Body of pancreas (tissue), 4 donors: ENCODE results near the gene ZFAND2A. TPM values are rescaled to one million over a fixed set of nuclear protein-coding genes. Genes with fewer than 3 reads are reported as not detected.

ENCODE experiments used
- ATAC-seq: fragments of 150-250 bp; one replicate; pipeline ENCODE4 v1.9.1; 2016
- DNase-seq, 4 donors: peaks; one replicate each; pipeline ENCODE4 v3.0.0-alpha.2; 2019
- H3K27ac ChIP-seq, 4 donors: fragments of 200-600 bp; sonication (generic); 1 replicate in 3 of 4; 2 replicates in 1 of 4; pipeline versions ENCODE4 v1.5.1 to v1.6.1; 2016 to 2019; ENCODE audit warnings: mild to moderate bottlenecking in 1 of 4, mixed read lengths in 1 of 4, moderate library complexity in 1 of 4
- H3K27me3 ChIP-seq, 2 donors: fragments of 200-600 bp; sonication (generic); one replicate each; pipeline ENCODE4 v1.6.0; 2016; ENCODE audit warnings: mild to moderate bottlenecking in 1 of 2
- H3K36me3 ChIP-seq, 2 donors: fragments of 200-600 bp; sonication (generic); replicated peaks in 1 of 2; 2 replicates each; pipeline ENCODE4 v1.5.1; 2016; ENCODE audit warnings: low read depth in 2 of 2; ENCODE audit not compliant: insufficient read depth in 1 of 2
- H3K4me1 ChIP-seq: fragments of 200-600 bp; sonication (generic); one replicate; pipeline ENCODE4 v1.6.0; 2016
- H3K4me3 ChIP-seq, 2 donors: fragments of 200-600 bp; sonication (generic); 1 replicate in 1 of 2; 2 replicates in 1 of 2; pipeline ENCODE4 v1.5.1; 2016 to 2019
- H3K9me3 ChIP-seq, 3 donors: fragments of 200-600 bp; sonication (generic); 1 replicate in 2 of 3; 2 replicates in 1 of 3; pipeline ENCODE4 v1.5.1; 2016
- POLR2A ChIP-seq, 3 donors: fragments of 450-650 bp; IDR thresholded peaks; one replicate each; pipeline ENCODE4 v1.6.1; 2016; ENCODE audit warnings: antibody characterized with exemption in 3 of 3, mild to moderate bottlenecking in 2 of 3
- WGBS, 2 donors: methylation state at CpG; one replicate each; pipeline ENCODE4 v1.1.5; 2017; 5-methylcytosine and 5-hydroxymethylcytosine counted together
- intact Hi-C: fragments of 100-400 bp; cut with DNase I; formaldehyde crosslinking; loops from one replicate; pipeline ENCODE4 v1.15.1; 2023
- total RNA-seq, 2 donors: library from RNA; depleted of rRNA; stranded (reverse); fragments of >200 nt; gene quantifications; one replicate each; pipeline ENCODE4 v1.1.0, GENCODE V29; 2016
- TF ChIP-seq, protein P1 (sequence below), 7 experiments: fragments of 450-650 bp in 4 of 7; fragments of 200-600 bp in 3 of 7; sonication (generic) in 3 of 7; IDR thresholded peaks; one replicate each; pipeline ENCODE4 v1.5.1; 2016 to 2019; ENCODE audit warnings: antibody characterized with exemption in 7 of 7

The ZFAND2A gene
- total RNA-seq, 2 donors from 2014 or later = 15.6 to 17.8 TPM

DNA sequence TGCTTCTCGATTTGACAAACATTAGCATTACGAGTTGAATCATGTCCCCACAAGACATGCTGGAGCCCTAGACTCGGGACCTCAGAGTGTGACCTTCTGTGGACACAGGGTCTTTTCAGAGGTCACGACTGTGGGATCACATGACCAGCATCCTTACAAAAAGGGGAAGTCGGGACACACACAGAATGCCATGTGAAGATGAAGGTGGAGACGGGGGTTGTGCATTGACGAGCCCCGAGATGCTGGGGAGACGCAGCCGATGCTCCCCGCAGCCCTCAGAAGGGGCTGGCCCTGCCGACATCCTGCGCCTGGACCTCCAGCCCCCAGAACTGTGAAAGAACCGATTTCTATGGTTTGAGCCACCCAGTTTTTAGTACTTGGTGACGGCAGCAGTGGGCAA lies 7.5 kb downstream of the ZFAND2A start:
- Histone ChIP-seq H3K4me1 (peaks cover 27% of the 10 kb centered on the region), H3K9me3 (no peaks in the 10 kb centered on the region), H3K27ac (no peak overlapping the region), H3K36me3 (peaks cover 21 to 28% of the 10 kb centered on the region in 2 donors), H3K27me3 (no peaks in the 10 kb centered on the region), H3K4me3 (no peak overlapping the region)
- WGBS, 2 donors = 85 to 87% methylated on average over 13 to 15 of the region's 15 CpGs
- TF ChIP-seq POLR2A (IDR thresholded peaks at IDR 0.05) = no peak
- TF ChIP-seq, protein P1, sequence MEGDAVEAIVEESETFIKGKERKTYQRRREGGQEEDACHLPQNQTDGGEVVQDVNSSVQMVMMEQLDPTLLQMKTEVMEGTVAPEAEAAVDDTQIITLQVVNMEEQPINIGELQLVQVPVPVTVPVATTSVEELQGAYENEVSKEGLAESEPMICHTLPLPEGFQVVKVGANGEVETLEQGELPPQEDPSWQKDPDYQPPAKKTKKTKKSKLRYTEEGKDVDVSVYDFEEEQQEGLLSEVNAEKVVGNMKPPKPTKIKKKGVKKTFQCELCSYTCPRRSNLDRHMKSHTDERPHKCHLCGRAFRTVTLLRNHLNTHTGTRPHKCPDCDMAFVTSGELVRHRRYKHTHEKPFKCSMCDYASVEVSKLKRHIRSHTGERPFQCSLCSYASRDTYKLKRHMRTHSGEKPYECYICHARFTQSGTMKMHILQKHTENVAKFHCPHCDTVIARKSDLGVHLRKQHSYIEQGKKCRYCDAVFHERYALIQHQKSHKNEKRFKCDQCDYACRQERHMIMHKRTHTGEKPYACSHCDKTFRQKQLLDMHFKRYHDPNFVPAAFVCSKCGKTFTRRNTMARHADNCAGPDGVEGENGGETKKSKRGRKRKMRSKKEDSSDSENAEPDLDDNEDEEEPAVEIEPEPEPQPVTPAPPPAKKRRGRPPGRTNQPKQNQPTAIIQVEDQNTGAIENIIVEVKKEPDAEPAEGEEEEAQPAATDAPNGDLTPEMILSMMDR (IDR thresholded peaks at IDR 0.05) = no peak
- intact Hi-C loops = no loop called here
- no peak for ATAC-seq
- no peak for DNase-seq

DNA sequence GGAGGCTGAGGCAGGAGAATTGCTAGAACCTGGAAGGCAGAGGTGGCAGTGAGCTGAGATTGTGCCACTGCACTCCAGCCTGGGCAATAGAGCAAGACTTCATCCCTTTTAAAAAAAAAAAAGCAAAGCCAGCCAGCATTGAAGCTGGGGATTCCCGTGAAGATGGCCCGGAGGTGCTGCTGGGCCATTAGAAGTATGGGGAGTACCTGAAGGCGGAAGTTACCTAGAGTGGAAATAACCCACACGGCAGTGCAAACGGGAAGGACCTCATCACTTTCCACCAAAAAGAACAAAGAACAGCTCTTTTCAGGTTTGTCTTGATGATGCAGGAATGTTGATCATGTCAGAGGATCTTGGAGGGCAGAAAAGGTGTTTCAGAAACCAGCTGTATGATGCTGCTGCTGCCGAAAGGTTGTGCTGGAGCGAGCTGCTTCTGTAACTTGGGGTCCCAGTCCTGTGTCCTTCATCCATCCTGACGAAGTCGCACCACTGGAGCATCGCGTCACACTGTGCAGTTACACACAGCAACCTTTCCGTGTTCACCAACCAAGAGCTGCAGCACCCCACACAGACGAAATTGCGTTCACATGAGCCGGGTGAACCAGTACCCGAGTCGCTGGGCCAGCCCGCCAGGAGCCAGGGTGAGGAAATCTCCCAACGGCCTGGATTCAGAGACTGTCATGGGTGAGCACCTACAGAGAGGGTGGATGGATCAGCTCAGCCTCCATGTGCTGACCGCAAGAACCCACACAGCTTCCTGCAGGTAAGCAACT lies 8.2 kb downstream of the ZFAND2A start:
- H3K4me3 ChIP-seq = no peak overlapping the region
- intact Hi-C loops = no loop called here
- no peak overlapping the region for H3K27ac ChIP-seq
- H3K27me3 ChIP-seq = no peaks in the 10 kb centered on the region
- no peak for ATAC-seq
- H3K36me3 ChIP-seq = peaks cover 21 to 28% of the 10 kb centered on the region in 2 donors
- TF ChIP-seq, protein P1 (IDR thresholded peaks at IDR 0.05) = no peak
- no peak for TF ChIP-seq POLR2A (IDR thresholded peaks at IDR 0.05)
- no peak for DNase-seq
- peaks cover 21% of the 10 kb centered on the region for H3K4me1 ChIP-seq
- no peaks in the 10 kb centered on the region for H3K9me3 ChIP-seq
- 88 to 92% methylated on average over 17 to 20 of the region's 20 CpGs for WGBS, 2 donors

DNA sequence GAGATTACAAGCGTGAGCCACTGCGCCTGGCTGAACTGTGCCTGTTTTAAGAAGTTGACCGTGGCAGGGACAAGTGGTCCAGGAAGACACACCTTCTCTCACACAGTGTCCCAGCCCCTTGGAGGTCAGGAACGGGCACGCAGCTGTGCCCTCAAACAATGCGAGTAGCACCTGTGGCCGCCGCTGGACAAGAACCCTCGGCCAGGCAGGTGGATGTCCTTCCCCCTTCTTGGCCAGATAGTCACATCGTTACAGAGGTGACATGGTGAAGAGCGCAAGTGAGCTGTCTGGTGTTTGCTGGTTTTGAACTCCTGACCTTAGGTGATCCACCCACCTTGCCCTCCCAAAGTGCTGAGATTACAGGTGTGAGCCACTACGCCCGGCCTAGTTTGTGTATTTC lies 8.8 kb downstream of the ZFAND2A start:
- TF ChIP-seq, protein P1 (IDR thresholded peaks at IDR 0.05) = no peak
- no peak for TF ChIP-seq POLR2A (IDR thresholded peaks at IDR 0.05)
- intact Hi-C loops = no loop called here
- DNase-seq = no peak
- H3K36me3 ChIP-seq = peaks cover 21 to 28% of the 10 kb centered on the region in 2 donors
- 89 to 92% methylated on average over 11 to 13 of the region's 13 CpGs for whole genome bisulfite sequencing, 2 donors
- H3K4me1 ChIP-seq = peaks cover 15% of the 10 kb centered on the region
- H3K4me3 ChIP-seq = no peak overlapping the region
- no peak overlapping the region for H3K27ac ChIP-seq
- no peaks in the 10 kb centered on the region for H3K9me3 ChIP-seq
- H3K27me3 ChIP-seq = no peaks in the 10 kb centered on the region
- ATAC-seq = no peak

DNA sequence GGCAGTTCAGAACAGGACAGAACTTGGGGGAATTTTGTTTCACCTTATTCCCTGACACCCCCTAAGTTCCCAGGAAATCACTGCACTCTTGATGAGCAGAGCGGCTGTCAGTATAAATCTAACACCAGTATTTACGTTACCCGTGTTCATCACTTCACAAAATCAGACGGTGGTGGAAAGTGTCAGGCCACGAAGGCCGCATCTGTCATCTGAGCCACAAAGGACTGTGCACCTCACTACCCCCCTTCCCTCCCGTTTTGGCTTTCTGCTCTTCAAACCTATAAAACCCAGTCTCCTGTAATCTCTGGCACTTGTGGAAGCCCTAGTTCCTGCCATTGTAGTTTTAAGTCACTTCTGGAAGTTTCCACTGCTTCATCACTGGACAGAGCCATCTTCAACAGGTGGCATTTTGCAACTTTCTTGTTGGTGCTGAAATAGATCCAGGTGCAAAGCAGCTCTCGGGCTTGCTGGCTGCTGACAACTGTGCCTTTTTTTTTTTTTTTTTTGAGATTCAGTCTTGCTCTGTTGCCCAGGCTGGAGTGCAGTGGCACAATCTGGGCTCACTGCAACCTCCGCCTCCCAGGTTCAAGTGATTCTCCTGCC lies 9.5 kb downstream of the ZFAND2A start:
- H3K27me3 ChIP-seq = no peaks in the 10 kb centered on the region
- intact Hi-C loops = no loop called here
- DNase-seq (no peak), ATAC-seq (no peak)
- peaks cover 21 to 28% of the 10 kb centered on the region in 2 donors for H3K36me3 ChIP-seq
- WGBS, 2 donors = 79 to 80% methylated on average over 9 of the region's 9 CpGs
- no peak overlapping the region for H3K27ac ChIP-seq
- no peak overlapping the region for H3K4me3 ChIP-seq
- H3K9me3 ChIP-seq = no peaks in the 10 kb centered on the region
- no peak for TF ChIP-seq POLR2A (IDR thresholded peaks at IDR 0.05)
- TF ChIP-seq, protein P1 (IDR thresholded peaks at IDR 0.05) = no peak
- peaks cover 9% of the 10 kb centered on the region for H3K4me1 ChIP-seq
